Measurements from ENCODE around the gene TNIP2.

The TNIP2 gene

DNA sequence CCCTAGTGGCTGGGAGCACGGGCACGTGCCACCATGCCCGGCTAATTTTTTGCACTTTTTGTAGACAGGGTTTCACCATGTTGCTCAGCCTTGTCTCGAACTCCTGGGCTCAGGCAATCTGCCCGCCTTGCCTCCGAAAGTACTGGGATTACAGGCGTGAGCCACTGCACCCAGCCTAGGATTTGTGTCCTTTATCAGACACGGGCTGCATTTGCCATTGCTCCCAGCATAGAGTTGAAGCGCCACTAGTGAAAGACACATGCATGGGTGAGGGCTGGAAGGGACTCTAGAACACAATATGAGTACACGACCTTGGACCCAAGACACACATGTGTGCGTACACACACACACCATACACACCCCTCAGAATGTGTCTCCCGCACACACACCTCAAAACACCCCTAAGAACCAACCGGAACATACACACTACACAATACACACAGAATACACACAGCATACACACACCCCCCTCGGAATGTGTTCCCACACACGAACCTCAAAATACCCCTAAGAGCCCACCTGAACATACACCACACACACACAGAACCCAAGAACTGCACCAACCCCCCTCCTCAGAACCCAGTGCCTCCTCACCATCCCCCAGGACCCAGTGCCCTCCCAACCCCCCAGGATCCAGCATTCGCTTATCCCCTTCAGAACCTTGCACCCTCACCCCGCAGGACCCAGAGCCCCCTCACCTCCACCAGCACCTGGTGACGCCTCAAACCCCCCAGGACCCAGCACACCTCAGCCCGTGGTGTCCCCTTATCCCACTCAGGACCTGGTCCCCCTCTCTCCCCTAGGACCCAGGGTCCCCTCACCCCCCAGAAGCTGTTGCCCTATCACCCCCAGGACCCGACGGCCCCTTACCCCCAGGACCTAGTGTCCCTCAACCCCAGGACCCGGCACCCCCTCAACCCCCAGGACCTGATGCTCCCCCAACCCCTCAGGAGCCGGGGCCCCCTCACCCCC is 1.0 kb downstream of the TNIP2 start:
- TF ChIP-seq, protein P1, sequence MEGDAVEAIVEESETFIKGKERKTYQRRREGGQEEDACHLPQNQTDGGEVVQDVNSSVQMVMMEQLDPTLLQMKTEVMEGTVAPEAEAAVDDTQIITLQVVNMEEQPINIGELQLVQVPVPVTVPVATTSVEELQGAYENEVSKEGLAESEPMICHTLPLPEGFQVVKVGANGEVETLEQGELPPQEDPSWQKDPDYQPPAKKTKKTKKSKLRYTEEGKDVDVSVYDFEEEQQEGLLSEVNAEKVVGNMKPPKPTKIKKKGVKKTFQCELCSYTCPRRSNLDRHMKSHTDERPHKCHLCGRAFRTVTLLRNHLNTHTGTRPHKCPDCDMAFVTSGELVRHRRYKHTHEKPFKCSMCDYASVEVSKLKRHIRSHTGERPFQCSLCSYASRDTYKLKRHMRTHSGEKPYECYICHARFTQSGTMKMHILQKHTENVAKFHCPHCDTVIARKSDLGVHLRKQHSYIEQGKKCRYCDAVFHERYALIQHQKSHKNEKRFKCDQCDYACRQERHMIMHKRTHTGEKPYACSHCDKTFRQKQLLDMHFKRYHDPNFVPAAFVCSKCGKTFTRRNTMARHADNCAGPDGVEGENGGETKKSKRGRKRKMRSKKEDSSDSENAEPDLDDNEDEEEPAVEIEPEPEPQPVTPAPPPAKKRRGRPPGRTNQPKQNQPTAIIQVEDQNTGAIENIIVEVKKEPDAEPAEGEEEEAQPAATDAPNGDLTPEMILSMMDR (IDR thresholded peaks at IDR 0.05) = no peak

GRCh38 chr4:2753436-2753835 is 2.7 kb downstream of the TNIP2 start:
- TF ChIP-seq, protein P1 (IDR thresholded peaks at IDR 0.05) = no peak

DNA sequence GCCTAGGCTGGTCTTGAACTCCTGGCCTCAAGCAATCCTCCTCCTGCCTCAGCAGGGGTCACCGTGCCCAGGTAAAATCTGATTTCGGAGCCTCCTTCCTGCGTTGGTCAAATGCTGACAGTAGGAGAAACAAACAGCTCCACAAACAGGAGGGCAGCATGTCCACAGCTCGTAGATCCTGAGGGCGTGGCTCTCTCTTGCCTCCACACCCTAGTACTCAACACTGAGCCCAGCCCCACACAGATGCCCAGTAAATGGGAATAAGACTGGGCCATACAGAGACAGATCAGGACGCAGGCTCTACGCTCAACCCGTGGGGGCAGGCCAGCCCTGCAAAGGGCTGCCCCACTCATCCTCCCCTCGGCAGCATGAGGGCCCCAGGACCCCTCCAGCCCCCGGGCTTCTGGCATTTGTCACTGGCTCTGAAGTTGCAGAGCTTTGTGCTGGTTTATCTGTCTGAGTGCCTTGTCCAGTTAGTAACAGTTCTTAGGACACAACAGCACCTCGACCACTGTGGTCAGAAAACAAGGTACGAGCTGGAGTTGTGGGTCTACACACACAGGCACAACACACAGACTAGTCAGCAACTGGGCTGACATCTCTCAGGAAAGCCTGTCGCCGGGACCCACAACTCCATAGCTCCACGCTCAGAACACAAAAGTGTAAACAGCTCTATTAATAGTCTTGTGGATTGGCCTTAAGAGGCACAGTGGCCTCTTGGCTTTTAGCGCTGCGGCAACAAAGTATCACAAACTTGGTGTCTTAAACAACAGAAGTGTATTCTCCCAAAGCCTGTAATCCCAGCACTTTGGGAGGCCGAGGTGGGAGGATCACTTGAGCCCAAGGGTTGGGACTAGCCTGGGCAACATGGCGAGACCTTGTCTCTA is 5.2 kb downstream of the TNIP2 start:
- TF ChIP-seq, protein P1 (IDR thresholded peaks at IDR 0.05) = no peak

GRCh38 chr4:2746891-2747695 is 9.0 kb downstream of the TNIP2 start:
- TF ChIP-seq, protein P1 (IDR thresholded peaks at IDR 0.05) = no peak

- TF ChIP-seq, protein P1 (IDR thresholded peaks at IDR 0.05) = no peak
Measured at GRCh38 chr4:2745981-2746806, 9.9 kb downstream of the TNIP2 start.

DNA sequence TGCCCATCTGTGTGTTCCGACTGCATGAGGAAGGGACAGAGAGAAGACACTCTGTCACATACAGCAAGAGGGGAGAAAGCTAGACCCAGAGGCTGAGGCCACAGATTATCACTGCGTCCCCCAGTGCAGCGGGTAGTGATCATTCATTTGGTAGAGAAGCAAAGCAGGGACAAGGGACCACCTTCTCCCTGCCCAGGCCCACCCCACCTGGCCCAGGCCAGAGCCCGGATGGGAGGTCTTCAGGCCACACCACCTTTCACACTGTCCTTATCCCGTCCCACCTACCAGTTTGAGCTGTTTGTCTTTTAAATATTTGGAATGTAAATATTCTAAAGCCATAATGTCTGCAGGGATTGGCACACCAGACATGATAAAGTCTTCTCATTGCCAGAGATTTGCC is 10.6 kb downstream of the TNIP2 start:
- TF ChIP-seq, protein P1 (IDR thresholded peaks at IDR 0.05) = no peak

All from LNCAP (cell line).